Prostate gland (tissue), 2 donors: ENCODE measurements around the gene RPL22L1. TPM values are rescaled to one million over a fixed set of nuclear protein-coding genes. Genes with fewer than 3 reads are reported as not detected.

Experiments used
- DNase-seq: peaks from one replicate; pipeline ENCODE4 v3.0.0-alpha.2; 2019; ENCODE audit warnings: low spot score
- H3K27ac ChIP-seq, 2 donors: fragments of 200-600 bp; sonication (generic); 2 replicates each; pipeline ENCODE4 v1.5.1; 2017 to 2019
- H3K27me3 ChIP-seq: fragments of 200-600 bp; sonication (generic); replicated peaks from 2 replicates; pipeline ENCODE4 v1.5.1; 2019; ENCODE audit not compliant: insufficient read depth
- H3K36me3 ChIP-seq, 2 donors: fragments of 200-600 bp; sonication (generic); 1 replicate in 1 of 2; 2 replicates in 1 of 2; pipeline versions ENCODE4 v1.5.1 to v1.8.1; 2017 to 2019
- H3K4me1 ChIP-seq: fragments of 200-600 bp; sonication (generic); replicated peaks from 2 replicates; pipeline ENCODE4 v1.5.1; 2019
- H3K4me3 ChIP-seq, 2 donors: fragments of 200-600 bp; sonication (generic); 2 replicates each; pipeline ENCODE4 v1.5.1; 2017 to 2019
- H3K9me3 ChIP-seq: fragments of 200-600 bp; sonication (generic); 2 replicates; pipeline ENCODE4 v1.5.1; 2017
- POLR2A ChIP-seq: fragments of 450-650 bp; IDR thresholded peaks from one replicate; pipeline ENCODE4 v1.6.1; 2016; ENCODE audit warnings: antibody characterized with exemption, mild to moderate bottlenecking
- POLR2AphosphoS5 ChIP-seq: sonication (generic); formaldehyde crosslinking; IDR thresholded peaks from one replicate; pipeline ENCODE4 v1.6.1; 2017; ENCODE audit warnings: antibody characterized with exemption
- WGBS: methylation state at CpG from one replicate; pipeline ENCODE4 v1.1.5; 2018; 5-methylcytosine and 5-hydroxymethylcytosine counted together
- intact Hi-C: fragments of 100-400 bp; cut with DNase I; formaldehyde crosslinking; loops from one replicate; pipeline ENCODE4 v1.14.2; 2022
- total RNA-seq, 2 donors: library from RNA; depleted of rRNA; stranded (reverse); fragments of >200 nt; gene quantifications; one replicate each; pipeline ENCODE4 v1.1.0, GENCODE V29; 2016
- TF ChIP-seq, protein P1 (sequence below), 4 experiments: fragments of 200-600 bp in 2 of 4; fragments of 450-650 bp in 2 of 4; sonication (generic) in 2 of 4; IDR thresholded peaks; 1 replicate in 3 of 4; 2 replicates in 1 of 4; pipeline ENCODE4 v1.5.1; 2016 to 2019; ENCODE audit warnings: antibody characterized with exemption in 4 of 4, mild to moderate bottlenecking in 2 of 4, moderate library complexity in 2 of 4

Gene RPL22L1
- total RNA-seq, 2 donors from 2014 or later = 17.8 to 60.8 TPM

DNA sequence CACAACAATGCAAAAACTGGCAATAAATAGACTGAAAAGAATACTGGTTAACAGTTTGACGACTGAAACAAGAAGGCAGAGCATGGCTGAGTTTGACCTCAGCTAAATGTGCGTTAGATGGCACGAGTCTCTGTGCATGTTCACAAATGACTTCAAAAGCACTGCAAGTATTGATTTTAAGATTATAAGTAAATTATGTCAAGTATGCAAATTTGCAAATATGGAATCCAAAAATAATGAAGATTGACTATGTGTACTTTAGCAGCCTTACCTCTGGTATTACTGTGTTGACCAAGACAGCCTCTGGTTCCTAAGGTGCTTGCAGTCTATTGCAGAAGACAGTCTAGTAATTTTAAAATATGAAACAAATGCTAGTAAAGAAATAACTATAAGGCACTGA, 41.1 kb upstream of the RPL22L1 start:
- Histone ChIP-seq H3K9me3 (no peaks in the 10 kb centered on the region), H3K4me1 (no peaks in the 10 kb centered on the region), H3K27ac (no peak overlapping the region), H3K4me3 (no peak overlapping the region), H3K36me3 (no peaks in the 10 kb centered on the region), H3K27me3 (no peaks in the 10 kb centered on the region)
- no peak for TF ChIP-seq POLR2A
- TF ChIP-seq, protein P1, sequence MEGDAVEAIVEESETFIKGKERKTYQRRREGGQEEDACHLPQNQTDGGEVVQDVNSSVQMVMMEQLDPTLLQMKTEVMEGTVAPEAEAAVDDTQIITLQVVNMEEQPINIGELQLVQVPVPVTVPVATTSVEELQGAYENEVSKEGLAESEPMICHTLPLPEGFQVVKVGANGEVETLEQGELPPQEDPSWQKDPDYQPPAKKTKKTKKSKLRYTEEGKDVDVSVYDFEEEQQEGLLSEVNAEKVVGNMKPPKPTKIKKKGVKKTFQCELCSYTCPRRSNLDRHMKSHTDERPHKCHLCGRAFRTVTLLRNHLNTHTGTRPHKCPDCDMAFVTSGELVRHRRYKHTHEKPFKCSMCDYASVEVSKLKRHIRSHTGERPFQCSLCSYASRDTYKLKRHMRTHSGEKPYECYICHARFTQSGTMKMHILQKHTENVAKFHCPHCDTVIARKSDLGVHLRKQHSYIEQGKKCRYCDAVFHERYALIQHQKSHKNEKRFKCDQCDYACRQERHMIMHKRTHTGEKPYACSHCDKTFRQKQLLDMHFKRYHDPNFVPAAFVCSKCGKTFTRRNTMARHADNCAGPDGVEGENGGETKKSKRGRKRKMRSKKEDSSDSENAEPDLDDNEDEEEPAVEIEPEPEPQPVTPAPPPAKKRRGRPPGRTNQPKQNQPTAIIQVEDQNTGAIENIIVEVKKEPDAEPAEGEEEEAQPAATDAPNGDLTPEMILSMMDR (IDR thresholded peaks at IDR 0.05) = no peak
- TF ChIP-seq POLR2AphosphoS5 = no peak
- DNase-seq = no peak
- intact Hi-C loops = no loop called here
- 94% methylated on average over 3 of the region's 3 CpGs for WGBS

DNA sequence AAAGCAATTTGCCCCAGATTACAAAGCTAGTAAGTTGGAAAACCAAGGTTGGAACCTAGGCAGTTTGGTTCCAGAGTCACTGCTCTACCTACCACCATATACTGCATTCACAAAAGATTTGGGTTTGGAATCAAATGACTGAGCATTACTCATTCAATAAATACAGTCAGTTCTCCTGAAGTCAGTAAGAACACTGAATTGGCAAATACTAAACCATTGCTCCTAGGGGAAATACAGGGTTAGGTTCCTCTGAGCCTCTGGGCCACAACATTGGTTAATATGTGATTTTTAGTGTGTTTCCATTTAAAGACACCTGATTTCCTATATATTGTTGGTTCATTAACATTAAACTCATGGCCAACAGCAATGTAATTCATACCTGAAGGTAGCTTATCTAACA, 40.5 kb upstream of the RPL22L1 start:
- no peaks in the 10 kb centered on the region for H3K27me3 ChIP-seq
- intact Hi-C loops = no loop called here
- H3K4me3 ChIP-seq = no peak overlapping the region
- TF ChIP-seq, protein P1 (IDR thresholded peaks at IDR 0.05) = no peak
- TF ChIP-seq POLR2A = no peak
- TF ChIP-seq POLR2AphosphoS5 = no peak
- no peak overlapping the region for H3K27ac ChIP-seq
- DNase-seq = no peak
- H3K36me3 ChIP-seq = no peaks in the 10 kb centered on the region
- no peaks in the 10 kb centered on the region for H3K9me3 ChIP-seq
- no peaks in the 10 kb centered on the region for H3K4me1 ChIP-seq

DNA sequence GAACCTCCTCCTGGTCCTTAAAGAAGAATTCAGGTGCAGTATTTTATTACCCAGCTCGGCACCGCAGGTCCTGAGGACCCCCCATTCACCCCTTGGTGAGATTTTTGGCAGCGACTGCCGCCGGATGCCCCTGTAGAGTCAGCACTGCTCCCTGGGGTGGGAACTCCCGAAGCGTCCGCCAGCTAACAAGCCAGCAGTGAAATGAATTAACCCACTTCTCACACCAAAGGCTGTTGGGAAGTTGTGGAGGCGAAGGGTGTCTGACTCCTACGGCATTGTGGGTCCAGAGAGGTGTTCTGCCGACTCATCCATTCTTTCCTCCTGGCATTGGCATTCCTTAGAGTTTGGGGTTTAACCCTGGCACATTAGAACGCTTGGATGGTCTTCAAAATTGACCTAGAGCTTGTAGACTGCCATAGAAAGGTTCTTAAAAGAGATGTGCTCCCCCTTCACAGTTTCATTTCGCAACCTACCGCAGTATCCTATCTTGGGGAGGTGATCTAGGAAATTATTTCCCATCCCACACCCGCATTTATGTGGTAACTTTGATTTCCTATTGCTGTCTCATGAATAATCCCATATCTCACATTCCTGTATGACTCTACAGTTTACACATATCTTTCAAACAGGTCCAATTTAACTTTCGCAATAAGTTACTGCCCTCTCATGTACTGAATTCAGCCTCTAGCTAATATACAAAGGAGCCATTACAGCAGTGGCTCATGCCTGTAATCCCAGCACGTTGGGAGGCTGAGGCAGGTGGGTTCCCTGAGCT, 39.3 kb upstream of the RPL22L1 start:
- no peak overlapping the region for H3K27ac ChIP-seq
- WGBS = 88% methylated on average over 17 of the region's 17 CpGs

GRCh38 chr3:170908235-170909116, 38.5 kb upstream of the RPL22L1 start, which contains the start of gene EIF5A2:
TSS of gene EIF5A2 (minus strand) at chr3:170908637. CDS start at chr3:170907806, 831 bp downstream.
- peak within 1 kb of the TSS in 1 of 2 donors; percentile 50 for H3K27ac ChIP-seq
- intact Hi-C loops = loop anchor here (2.0 kb wide), 1 partner anchor 38 kb away; the partner anchor contains the start of gene RPL22L1
- no peaks in the 10 kb centered on the region for H3K4me1 ChIP-seq
- 13% methylated on average over 69 of the region's 73 CpGs for WGBS
- no peaks in the 10 kb centered on the region for H3K36me3 ChIP-seq
- TF ChIP-seq, protein P1 (IDR thresholded peaks at IDR 0.05) = no peak
- TF ChIP-seq POLR2AphosphoS5 = peak; percentile 74
- peak; percentile 50 for TF ChIP-seq POLR2A
- H3K27me3 ChIP-seq = no peaks in the 10 kb centered on the region
- H3K9me3 ChIP-seq = no peaks in the 10 kb centered on the region
- peak within 1 kb of the TSS; percentile 39 to 52 for H3K4me3 ChIP-seq
- DNase-seq = peak; percentile 84

More for the DNA sequence above, 39.3 kb upstream of the RPL22L1 start:
- intact Hi-C loops = loop anchor here (2.0 kb wide), 1 partner anchor 39 kb away; the partner anchor contains the start of gene RPL22L1
- H3K36me3 ChIP-seq = no peaks in the 10 kb centered on the region
- H3K4me3 ChIP-seq = no peak overlapping the region
- TF ChIP-seq POLR2AphosphoS5 (no peak), POLR2A (no peak)
- TF ChIP-seq, protein P1 (IDR thresholded peaks at IDR 0.05) = no peak
- H3K4me1 ChIP-seq = no peaks in the 10 kb centered on the region
- DNase-seq = no peak
- no peaks in the 10 kb centered on the region for H3K27me3 ChIP-seq
- H3K9me3 ChIP-seq = no peaks in the 10 kb centered on the region
